ENCODE results near the gene TC2N.
"Not testable (repeated sequence)": the region's sequence is repeated elsewhere in the genome, so short reads cannot be mapped to it uniquely, and the experiment has no call there.

The TC2N gene

DNA sequence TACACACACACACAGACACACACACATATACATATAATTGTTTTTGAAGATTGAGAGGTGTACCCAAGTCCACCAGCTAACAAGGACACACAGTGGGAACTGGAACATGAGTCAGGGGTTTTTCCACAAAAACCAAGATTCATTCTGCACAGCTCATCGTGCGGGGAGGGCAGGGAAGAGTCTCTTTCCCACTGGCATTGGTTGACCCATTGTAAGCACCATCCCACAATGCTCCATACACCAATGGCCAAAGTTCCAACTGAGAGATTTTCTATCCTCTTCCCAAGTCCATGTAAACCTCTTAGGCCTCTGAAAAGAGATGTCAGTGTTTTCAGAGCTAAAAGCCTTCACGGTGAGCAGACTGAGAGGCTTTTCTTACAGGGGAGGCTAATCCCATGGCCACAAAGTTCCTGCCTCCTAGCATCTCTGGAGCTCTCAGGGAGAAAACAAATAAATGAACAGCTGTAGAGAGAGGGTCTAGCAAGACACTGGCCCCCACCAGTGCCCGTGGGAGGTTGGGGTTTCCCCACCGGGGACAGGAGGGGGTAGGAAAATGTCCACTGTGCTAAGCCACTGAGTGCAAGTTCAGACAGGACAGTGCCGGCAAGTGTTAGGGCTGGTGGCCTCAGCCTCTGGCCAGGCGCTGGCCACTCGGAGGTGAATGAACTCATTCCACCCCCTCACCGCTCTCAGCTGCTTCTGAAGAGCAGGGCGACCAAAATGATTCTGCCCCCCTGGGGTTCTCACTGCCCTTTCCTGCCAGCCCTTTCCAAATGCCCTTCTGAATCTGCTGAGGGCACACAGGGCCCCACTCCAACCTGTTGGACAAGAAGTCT, 21.5 kb upstream of the TC2N start:
- DNase-seq: no peak

DNA sequence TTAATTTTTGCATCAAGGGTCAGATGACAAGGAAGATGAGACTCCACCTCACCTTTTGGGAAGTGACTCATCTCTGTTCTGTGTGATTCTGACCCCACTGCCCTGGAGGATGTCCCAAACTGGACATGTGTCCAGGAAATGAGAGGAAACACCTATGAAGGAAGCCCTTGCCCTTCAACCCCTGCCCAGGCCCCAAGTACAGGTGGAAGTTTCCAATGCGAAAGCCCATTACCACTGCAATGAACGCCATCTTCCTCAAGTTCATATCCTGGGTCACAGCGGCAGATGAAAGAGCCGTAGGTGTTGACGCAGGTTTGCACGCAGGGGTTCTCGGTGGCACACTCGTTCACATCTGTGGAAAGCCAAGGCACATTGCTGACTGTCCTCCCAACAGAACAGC, 19.6 kb upstream of the TC2N start:
- DNase-seq: no peak

DNA sequence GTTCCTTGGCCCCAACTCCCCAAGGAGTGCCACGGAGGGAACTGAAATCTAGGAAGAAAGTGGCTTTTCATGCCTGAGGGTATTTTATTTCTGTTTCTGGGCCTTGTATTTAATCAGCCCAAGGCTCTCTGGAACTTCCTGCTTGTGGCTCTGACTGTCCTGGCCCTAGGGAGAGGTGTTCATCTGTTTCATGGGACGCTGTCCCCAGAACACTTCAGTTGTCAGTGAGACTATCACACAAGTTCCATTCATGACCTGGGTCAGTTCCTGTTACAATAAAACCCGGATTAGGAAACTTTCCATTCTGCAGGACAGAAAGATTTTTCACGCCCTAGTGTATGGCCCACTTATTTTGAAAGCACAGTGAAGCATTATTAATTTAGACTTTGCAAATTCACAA, 18.5 kb upstream of the TC2N start:
- no peak for DNase-seq

DNA sequence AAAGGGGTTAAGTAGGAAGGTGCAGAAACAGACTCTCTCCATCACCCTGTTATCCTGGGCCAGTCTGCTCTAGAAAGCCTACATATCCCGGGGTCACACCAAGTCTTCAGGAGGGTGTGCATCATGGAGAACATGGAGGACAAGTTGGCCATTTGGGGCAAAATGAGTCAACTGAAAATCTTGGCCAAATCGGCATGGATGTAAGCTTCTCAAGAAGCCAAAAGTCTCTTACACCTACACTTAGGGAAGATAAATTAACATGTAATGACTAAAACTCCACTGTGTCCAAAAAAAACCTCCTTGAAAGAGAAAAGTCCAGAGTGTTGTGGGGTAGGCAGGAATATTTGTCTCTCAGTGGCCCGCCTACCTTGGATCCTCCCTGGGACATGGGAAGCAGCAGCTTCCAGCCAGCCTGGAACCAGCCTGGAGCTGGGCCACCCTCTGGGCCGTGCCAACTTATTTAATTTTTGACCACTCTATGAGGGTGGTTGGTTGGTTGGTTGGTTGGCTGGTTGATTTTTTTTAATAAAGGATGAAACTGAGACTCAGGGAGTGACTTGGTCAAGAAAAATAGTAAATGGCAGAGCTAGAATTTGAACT, 17.9 kb upstream of the TC2N start:
- DNase-seq: no peak

DNA sequence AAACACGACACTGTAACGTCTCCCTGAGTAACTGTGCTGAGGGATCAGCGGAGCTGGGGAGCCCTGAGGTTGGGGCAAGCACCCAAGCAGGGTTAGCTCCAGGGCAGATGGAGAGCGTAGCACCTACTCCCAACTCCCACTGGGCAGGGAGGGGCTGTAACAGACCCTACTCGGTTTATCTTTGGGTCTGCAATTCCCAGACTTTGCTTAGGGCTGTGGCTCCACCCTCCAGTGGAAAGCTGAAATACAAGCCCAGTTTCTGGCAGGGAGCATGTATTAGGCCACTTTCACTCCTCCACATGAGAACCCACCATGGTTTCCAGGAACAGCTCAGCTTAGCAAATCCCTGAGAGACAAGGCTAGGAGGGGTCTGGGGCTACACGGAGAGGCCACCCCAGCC, 17.3 kb upstream of the TC2N start:
- no peak for DNase-seq

DNA sequence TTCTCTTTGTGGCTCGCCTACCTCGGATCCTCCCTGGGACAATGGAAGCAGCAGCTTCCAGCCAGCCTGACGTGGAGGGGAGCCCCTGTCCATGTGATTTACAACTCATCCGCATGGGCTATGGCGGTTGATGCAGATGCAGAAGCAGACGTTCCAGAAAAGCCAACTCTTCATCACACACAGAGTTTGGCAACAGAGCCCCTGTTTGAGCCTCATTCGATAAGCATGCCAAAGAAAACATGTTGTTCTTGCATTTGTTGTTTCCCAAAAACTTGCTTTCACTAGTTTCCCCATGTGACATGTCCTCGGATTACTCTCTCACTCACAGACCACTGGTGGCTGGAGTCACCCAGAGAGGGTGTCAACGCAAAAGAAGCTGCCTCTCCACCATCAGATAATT, 16.4 kb upstream of the TC2N start:
- DNase-seq: no peak

DNA sequence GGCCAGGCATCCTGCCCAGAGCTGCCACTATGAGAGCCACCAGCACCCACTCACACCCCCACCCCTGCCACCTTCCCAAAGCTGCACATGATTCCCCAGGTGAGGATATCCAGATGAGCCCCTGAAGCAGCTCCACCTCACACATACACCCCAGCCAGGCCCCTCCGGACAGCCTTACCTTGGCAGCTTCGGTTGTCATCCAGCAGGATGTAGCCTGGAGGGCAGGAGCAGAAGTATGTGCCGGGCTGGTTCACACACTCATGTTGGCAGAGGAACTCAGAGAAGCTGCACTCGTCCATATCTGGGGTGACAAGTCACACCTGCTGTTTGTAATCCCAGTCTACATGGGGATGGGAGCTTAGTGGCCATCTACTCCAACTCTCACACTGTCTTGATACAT, 15.4 kb upstream of the TC2N start:
- no peak for DNase-seq

DNA sequence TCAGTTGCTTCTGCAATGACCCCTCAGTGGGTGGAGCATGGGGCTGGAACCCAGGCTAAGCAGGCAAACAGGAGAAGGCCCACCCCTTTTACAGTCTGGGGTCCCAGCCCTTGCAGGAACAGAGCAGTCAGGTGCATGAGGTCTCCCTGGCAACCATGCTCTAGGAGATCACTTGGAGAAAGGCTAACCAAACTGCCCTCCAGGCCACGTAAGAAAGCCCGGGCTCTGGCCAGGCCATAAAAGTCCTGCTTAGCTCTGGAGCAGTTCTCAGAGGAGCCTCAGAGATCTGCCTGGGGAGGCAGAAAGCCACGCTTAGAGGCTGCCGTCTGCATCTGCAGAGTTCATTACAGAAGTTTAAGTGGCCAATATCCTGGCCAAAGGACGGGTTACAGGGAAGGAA, 15.0 kb upstream of the TC2N start:
- DNase-seq: no peak

DNA sequence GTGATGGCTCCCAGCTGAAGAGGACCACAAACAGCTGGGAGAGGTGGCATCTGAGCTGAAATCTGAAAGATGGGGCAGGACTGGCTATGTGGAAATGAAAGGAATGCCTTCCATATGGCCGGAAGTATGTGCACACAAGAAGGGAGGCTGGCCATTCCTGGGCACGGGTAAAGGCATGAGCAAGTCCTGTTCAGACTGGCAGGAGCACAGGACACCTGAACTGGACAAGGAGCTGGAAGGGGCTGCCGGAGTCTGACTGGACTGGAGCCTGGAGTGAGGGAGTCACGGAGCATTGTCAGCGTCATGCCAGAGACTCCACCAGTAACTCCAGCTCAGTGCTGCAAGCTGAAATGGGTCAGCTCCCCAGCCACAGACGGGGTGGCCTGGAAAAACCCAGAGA, 11.9 kb upstream of the TC2N start:
- DNase-seq: no peak

DNA sequence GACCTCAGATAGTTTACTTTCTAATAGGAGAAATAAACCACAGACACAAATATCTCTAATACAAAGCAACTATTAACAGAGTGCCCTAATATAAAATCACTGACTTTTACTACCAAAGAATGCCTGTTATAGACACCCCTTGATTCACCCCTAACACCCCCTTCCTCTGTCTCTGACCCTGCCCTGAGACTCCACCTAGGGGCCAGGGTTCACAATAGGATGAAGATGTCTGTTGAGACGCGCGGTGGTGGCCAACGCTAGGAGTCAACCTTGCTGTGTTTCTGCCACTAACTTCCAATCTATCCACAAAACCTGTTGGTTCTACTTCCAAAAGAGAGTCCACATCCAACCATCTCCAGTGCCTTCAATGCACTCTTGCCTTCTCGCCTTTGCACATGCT, 10.9 kb upstream of the TC2N start:
- no peak for DNase-seq

DNA sequence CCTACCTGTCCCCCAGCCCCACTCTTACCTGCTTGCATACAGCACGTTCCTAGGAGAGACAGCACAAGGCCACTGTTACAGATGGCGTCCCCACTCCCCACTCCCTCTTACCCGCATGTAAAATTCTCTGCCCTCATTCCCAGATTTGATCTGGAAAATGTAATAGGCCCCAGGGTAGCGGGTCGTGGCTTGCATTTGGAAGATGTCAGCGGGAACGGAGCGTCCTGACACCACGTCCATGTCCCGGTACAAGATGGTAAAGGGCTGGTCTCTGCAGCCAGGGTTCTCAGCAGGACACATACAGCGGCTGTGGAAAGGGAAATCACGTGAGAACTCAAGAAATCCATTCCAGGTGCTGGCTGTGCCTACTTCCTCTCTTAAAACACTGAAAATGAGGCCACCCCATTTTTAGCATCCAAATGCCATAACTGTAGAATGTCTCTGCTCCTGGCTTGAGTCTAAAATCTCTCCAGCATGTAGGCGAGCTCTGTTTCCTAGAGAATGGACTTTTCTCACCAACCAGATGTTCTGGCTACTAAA, 10.1 kb upstream of the TC2N start:
- DNase-seq: no peak

DNA sequence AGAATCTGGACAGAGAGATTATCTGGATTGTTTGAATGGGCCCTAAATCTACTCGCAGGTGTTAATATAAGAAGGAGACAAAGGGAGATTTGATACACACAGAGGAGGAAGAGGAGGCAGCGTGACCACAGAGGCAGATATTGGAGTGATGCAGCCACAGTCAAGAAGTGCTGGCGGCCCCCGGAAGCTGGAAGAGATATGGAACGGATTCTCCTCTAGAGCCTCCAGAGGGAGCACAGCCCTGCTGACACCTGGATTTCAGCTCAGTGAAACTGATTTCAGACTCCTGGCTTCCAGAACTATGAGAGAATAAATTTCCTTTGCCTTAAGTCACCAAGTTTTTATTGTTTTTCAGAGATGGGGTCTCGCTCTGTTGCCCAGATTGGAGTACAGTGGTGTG, 9.2 kb upstream of the TC2N start:
- no peak for DNase-seq

DNA sequence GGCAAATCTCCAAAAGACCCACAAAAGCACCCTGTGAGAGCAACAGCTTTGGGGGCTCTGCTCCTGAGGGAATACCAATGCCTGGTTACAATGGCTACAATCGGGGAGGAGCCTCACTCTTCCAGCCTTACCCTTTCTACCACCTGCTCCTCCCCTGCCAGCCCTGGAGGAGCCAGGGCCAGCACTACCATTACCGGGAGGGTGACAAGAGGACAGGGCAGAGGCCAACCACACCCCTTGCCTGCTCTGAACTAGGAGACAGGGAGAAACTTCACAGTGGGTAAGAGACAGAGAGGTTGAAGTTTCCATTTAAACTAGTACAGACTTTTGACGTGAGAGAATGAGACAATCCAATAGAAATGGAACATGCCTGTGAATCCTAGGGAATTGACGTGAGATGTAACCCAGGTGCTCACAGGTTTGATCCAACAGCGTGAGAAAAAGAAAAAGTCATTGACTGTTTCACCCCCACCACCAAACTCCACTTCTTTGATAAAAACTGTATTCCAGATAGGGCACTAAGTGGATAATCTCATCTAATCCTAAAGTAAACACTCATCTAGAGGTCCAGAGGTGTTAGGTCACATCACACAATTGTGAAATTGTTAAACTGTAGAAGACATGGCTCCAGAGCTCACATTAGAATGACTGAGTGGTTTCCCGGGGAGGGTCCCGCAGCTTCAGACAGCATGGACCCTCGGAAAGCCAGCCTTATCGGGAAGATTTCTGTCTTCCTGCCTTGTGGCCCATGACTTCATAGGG, 8.4 kb upstream of the TC2N start:
- no peak for DNase-seq

DNA sequence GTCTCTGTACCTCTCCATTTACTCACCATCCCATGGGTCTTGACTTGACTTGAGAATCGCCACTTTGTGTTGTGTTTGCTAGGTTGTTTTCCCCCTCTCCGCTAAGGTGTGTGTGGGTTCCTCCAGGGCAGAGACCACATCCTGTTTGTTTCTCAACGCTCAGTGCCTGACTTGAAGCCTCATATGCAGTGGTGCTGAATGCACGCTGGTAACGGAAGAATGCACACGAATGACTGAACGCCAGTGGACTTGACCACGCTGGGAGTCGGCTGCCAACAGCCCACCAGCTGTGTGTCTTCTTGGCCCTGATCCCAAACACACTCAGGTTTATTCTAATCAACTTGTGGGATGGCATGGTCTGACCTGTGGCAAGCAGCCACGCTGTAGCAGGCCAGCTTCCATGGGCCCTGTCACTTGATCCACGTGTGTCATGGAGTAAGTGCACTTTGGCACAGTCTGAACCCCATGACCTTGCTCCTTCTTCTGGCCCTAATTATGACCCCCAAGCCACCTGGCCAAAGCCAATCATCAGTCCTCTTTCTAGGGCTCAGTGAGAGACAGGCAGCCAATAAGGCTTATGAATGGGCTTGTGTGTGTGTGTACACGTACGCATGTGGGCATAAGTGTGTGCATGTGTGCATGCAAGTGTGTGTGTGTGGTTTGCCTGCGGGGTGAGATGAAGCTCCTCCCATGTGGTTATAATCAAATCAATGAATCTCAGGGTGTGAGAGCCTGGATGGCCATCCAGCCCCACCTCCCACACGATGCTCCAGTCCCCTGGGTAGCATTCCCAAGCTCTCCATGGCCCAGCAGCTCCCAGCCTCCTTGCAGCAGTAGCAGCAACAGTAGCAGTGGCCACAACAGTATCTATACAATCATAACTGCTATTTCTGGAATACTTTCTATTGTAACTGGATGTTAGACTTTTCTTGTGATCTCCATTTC, 6.4 kb upstream of the TC2N start:
- DNase-seq: peak; percentile 3

DNA sequence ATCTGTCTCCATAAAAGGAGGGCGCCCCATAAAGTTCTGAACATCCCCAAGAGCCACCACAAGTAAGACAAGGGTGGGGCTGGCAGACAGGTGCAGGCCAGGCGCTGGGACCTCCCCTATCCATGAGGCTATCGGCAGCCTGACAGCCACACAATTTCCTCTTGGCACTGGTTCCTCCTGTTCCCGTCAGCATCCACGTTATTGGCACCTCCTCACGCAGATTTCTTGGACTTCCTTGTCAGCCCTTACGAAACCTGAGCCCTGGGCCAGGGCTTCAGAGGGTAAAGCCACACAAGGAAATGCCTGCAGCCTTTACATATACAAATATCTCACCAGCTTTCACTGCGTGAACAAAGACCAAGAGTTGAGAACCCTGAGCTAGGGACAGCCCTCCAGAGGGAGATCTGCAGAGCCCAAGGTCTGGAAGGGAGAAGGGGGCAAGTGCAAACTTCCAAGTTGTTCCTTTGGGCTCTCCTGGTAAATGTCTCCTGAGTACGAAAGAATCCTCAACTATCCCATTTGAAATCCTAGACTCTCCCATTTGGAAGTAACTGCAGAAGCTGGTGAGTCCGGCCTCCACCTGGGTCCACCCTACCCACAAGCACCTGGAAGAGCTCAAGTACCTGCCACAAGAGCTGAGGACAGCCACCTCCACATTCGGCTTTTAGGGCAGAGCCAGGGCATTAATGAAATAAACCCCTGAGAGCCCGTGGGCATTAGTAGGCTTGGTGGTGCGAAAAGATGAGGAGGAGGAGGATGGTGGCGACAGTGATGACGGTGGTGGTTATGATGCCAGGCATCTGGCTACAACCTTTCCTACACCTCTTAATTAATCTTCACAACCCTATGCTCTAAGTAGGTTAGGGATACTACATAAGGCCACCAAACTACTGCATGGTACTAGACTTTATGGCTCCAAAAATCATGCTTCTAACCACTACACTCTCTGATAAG, 5.5 kb upstream of the TC2N start:
- DNase-seq: no peak

DNA sequence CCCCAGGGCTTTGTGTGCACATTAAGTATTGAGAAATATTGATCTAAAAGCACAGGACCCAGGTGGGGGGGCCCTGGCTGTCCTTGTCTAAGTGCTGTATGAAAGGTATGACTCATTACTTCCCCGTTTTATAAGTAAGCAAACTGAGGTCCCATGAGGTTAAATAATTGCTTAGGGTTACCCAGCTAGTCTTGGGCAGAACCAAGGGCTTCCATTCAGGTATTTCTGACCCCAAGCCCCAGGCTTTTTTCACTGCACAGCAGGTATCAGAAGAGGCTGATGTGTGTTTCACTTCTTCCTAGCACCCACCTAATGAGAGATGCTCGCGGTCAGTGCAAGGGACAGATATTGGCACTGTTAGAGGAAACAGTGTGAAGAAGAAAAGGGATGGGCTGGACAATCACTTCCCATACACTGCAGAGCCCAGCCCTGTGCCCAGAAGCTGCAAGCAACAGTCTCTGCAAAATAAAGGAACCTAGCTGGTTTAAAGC, 4.7 kb upstream of the TC2N start:
- no peak for DNase-seq

DNA sequence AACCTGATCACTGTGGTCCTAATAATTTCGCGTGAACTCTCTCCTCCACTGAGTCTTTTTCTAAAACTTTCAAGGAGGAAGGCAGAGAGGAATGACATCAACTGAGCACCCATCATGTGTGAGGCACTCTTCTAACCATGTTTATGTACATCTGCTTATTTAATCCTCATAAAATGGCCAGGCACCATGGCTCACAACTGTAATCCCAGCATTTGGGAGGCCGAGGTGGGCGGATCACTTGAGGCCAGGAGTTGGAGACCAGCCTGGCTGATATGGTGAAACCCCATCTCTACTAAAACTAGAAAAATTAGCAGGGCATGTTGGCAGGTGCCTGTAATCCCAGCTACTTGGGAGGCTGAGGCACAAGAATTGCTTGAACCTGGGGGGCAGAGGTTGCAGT, 4.1 kb upstream of the TC2N start:
- DNase-seq: not testable (repeated sequence)

DNA sequence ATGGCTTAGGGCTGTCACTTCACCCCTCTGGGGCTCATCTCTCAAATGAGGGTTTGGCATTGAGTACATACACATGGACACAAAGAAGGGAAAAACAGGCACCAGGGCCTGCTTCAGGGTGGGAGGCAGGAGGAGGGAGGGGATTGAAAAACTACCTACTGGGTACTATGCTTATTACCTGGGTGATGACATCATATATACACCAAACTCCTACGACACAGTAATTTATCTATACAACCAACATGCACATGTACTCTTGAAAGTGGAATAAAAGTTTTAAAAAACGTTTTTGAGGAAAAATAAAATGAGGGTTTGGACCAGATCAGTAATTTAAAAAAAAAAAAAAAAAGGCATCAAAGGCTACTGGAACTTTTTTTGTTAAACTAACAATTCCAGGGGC, 3.6 kb upstream of the TC2N start:
- no peak for DNase-seq

DNA sequence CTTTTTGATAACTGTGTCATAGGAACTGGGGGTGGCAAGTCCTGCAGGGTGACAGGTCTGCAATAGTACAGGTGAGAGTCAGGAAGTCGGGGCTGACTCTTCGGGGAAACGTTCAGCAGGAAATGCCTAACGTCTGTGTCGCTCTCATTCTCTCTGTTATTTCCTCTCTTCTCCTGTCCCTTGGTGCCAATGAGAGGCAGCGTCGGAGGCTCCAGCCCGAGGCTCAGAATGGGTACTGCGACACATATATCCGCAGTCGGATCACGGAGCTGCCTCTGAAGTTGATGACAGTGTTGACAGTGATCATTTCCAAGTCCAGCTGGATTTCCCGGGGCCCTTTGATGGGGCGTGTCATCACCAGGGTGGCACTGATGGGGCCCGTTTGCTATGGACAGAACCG, 2.7 kb upstream of the TC2N start:
- no peak for DNase-seq

DNA sequence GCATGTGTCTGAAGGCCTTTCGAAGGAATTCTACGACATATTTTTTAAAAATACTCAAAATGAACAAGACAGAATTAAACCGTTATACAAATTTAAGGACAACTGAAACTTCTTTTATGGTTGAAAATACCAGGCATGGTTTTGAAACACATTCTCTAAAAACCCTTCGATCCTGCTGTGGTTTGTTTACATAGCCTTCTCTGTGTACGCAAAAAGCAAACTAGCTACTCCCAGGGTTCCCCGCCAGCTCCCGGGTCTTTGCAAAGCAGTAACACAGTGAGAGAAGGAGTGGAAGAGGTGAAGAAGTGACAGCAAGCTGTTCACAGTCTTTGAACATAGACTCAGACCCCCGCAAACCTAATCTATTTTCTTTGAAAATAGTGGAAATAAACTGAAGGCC, 2.2 kb upstream of the TC2N start:
- no peak for DNase-seq
